HepG2 (cell line): ENCODE measurements around the gene PARS2. TPM values are rescaled to one million over a fixed set of nuclear protein-coding genes. Genes with fewer than 3 reads are reported as not detected.

ENCODE experiments used
- BRCA1 ChIP-seq: sonication (generic); formaldehyde crosslinking; IDR thresholded peaks from 2 replicates; pipeline ENCODE4 v1.4.0; 2020; ENCODE audit warnings: missing genetic modification reagents
- CBX5 ChIP-seq: sonication (generic); formaldehyde crosslinking; IDR thresholded peaks from 2 replicates; pipeline ENCODE4 v1.4.0; 2020; ENCODE audit warnings: missing genetic modification reagents, borderline replicate concordance
- CEBPB ChIP-seq: IDR thresholded peaks from 2 replicates; pipeline ENCODE4 v1.6.1; 2011; ENCODE audit warnings: low read depth, low read length, improper control_type of control experiment, borderline replicate concordance
- IRF2 ChIP-seq: IDR thresholded peaks from 2 replicates; pipeline ENCODE4 v1.6.1; 2018; ENCODE audit warnings: missing genetic modification reagents, missing compliant biosample characterization
- ISX ChIP-seq: sonication (generic); formaldehyde crosslinking; conservative IDR thresholded peaks from 2 replicates; pipeline ENCODE4 v1.5.0; 2020; ENCODE audit warnings: missing genetic modification reagents
- KLF6 ChIP-seq: IDR thresholded peaks from 2 replicates; pipeline ENCODE4 v1.8.0; 2016; ENCODE audit warnings: missing biosample characterization, missing genetic modification reagents
- SMC3 ChIP-seq: IDR thresholded peaks from 2 replicates; pipeline ENCODE4 v1.6.1; 2011; ENCODE audit warnings: low read length, improper control_type of control experiment
- SNAPC2 ChIP-seq: sonication (generic); formaldehyde crosslinking; IDR thresholded peaks from 2 replicates; pipeline ENCODE4 v1.8.1; 2022; ENCODE audit warnings: mild to moderate bottlenecking, missing genetic modification reagents
- TFDP1 ChIP-seq: IDR thresholded peaks from 2 replicates; pipeline ENCODE4 v1.6.1; 2016; ENCODE audit warnings: missing compliant biosample characterization, missing genetic modification reagents, borderline replicate concordance
- ZBTB7A ChIP-seq: sonication (generic); formaldehyde crosslinking; IDR thresholded peaks from 2 replicates; pipeline ENCODE4 v1.8.0; 2022; ENCODE audit warnings: mild to moderate bottlenecking, missing genetic modification reagents
- ZNF256 ChIP-seq: sonication (generic); formaldehyde crosslinking; conservative IDR thresholded peaks from 2 replicates; pipeline ENCODE4 v1.4.0; 2020; ENCODE audit warnings: missing genetic modification reagents
- ZNF7 ChIP-seq: IDR thresholded peaks from 2 replicates; pipeline ENCODE4 v1.6.1; 2016; ENCODE audit warnings: missing biosample characterization, missing genetic modification reagents
- polyA plus RNA-seq, 8 experiments: library from polyadenylated mRNA; depleted of rRNA in 3 of 8; stranded (reverse) in 7 of 8; unstranded in 1 of 8; fragments of >200 nt; fragmentation: Illumina TruSeq in 4 of 8; extraction: Trizol in 4 of 8; gene quantifications; 2 replicates each; pipeline versions ENCODE4 v1.2.1 to v1.2.3, GENCODE V29; 2011 to 2016; ENCODE audit warnings: low read depth in 4 of 8, missing spikeins in 1 of 8, mixed read lengths in 1 of 8; ENCODE audit not compliant: insufficient read depth in 1 of 8
- total RNA-seq, 5 experiments: library from RNA; depleted of rRNA; stranded (reverse); fragments of >200 nt; fragmentation: Illumina TruSeq; extraction: Trizol; gene quantifications; 2 replicates each; pipeline ENCODE4 v1.2.3, GENCODE V29; 2016; ENCODE audit warnings: low read depth in 1 of 5

PARS2 gene
- total and polyA plus RNA-seq, 2 of the 13 experiments (the other 11 are each of a cell fraction or from before 2014, with no cell fraction given): 2.4 to 4.6 TPM

DNA sequence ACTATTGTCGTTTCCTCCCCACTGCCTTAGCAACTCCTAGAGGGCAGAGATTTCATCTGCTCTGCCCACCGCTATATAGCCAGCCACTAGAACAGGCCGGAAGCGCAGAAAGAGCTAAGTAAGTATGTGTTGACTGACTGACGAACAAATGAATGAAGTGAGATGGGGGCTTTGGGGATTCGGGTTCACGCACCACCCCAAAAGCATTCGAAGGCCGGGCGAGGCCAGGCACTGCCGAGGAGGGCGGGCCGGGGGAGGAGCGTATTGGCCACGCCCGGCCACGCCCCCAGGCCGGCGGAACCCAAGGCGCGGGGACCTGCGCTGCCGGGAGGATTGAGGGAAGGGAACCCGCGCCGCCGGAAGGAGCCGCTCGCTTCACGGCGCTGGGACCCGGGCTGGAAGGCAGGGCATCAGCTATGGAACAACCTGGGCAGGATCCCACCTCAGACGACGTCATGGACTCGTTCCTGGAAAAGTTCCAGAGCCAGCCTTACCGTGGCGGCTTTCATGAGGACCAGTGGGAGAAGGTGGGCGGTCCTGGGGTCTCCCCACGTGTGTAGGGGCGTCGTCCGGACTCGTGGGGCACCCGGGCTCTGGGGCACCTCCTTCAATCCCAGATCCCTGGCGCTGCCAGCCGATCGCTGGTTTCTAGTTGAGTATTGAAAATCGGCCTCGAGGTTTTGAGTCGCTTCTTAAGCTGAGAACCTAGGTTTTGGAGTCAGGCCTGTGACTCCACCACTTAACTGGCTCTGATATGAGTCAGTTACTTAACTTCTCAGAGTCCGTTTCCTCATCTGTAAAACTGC, 48.6 kb downstream of the PARS2 start, which contains the start of gene TTC4 (continued):
- TF ChIP-seq SNAPC2 (0 out of 2 replicates have a peak, but pooled peaks have one; percentile 68), TFDP1 (CRISPR knock-in tag) (peak; percentile 73; the same call in 1 of the 2 replicates), SMC3 (no peak), CBX5 (peak; percentile 92; the same call in 1 of the 2 replicates), BRCA1 (CRISPR knock-in tag) (0 out of 2 replicates have a peak, but pooled peaks have one; percentile 56), ZNF7 (no peak), ZNF256 (CRISPR knock-in tag) (peak; percentile 80; the same call in 1 of the 2 replicates), CEBPB (no peak), ZBTB7A (CRISPR knock-in tag) (no peak), IRF2 (peak; percentile 91), ISX (CRISPR knock-in tag) (0 out of 2 replicates have a peak, but pooled peaks have one; percentile 41), KLF6 (CRISPR knock-in tag) (peak; percentile 75; the same call in 1 of the 2 replicates)
- TF ChIP-seq, all 625 proteins: peak for 344
